SU-DHL-6 (cell line): Measurements from ENCODE around the gene SDK2.

Experiments used
- H2AFZ ChIP-seq: fragments of 200-600 bp; sonication (generic); 2 replicates; pipeline ENCODE4 v1.6.1; 2014; ENCODE audit warnings: low read depth, mild to moderate bottlenecking, moderate library complexity, mixed read lengths, antibody characterized with exemption, low read length; ENCODE audit not compliant: severe bottlenecking
- H3F3A ChIP-seq: fragments of 200-600 bp; shearing (Covaris generic); 2 replicates; pipeline ENCODE4 v1.6.0; 2016; ENCODE audit warnings: antibody characterized with exemption, mild to moderate bottlenecking; ENCODE audit not compliant: insufficient read depth
- H3K27ac ChIP-seq: fragments of 200-600 bp; sonication (generic); 2 replicates; pipeline ENCODE4 v1.5.1; 2016; ENCODE audit warnings: low read depth, mild to moderate bottlenecking, low read length, moderate library complexity, mixed read lengths
- H3K27me3 ChIP-seq: fragments of 200-600 bp; sonication (generic), shearing (Covaris generic); 2 replicates; pipeline ENCODE4 v1.6.0; 2014; ENCODE audit warnings: mild to moderate bottlenecking, low read length
- H3K36me3 ChIP-seq: fragments of 200-600 bp; sonication (generic); 2 replicates; pipeline ENCODE4 v1.6.1; 2014; ENCODE audit warnings: mild to moderate bottlenecking, low read length, mixed read lengths
- H3K4me2 ChIP-seq: fragments of 300-600, 200-600 bp; shearing (Covaris generic), sonication (generic); 2 replicates; pipeline ENCODE4 v1.6.0; 2014; ENCODE audit warnings: low read length, low read depth, mild to moderate bottlenecking; ENCODE audit not compliant: poor library complexity, severe bottlenecking
- H3K4me3 ChIP-seq: fragments of 200-600 bp; sonication (generic); 2 replicates; pipeline ENCODE4 v1.5.1; 2014; ENCODE audit warnings: antibody characterized with exemption, low read length, mild to moderate bottlenecking, mixed read lengths; ENCODE audit not compliant: insufficient read depth, poor library complexity, severe bottlenecking
- H3K79me2 ChIP-seq: fragments of 200-600 bp; sonication (generic); 2 replicates; pipeline ENCODE4 v1.6.1; 2014; ENCODE audit warnings: mild to moderate bottlenecking, low read length, moderate library complexity; ENCODE audit not compliant: insufficient read depth
- H3K9ac ChIP-seq: fragments of 200-600 bp; sonication (generic); 2 replicates; pipeline ENCODE4 v1.7.0; 2014; ENCODE audit warnings: mild to moderate bottlenecking, low read length
- H3K9me2 ChIP-seq: fragments of 200-600 bp; sonication (generic); replicated peaks from 2 replicates; pipeline ENCODE4 v1.6.1; 2014; ENCODE audit warnings: low read length; ENCODE audit not compliant: insufficient read depth
- H3K9me3 ChIP-seq: fragments of 200-600 bp; sonication (generic); 2 replicates; pipeline ENCODE4 v1.6.1; 2014; ENCODE audit warnings: low read length, mixed read lengths; ENCODE audit not compliant: insufficient read depth
- H4K20me1 ChIP-seq: fragments of 200-600 bp; sonication (generic); 2 replicates; pipeline ENCODE4 v1.6.1; 2014; ENCODE audit warnings: low read depth, mild to moderate bottlenecking, antibody characterized with exemption, low read length, moderate library complexity, mixed read lengths
- CTCF ChIP-seq: fragments of 200-600 bp; sonication (generic); IDR thresholded peaks from one replicate; pipeline ENCODE4 v1.5.1; 2017; ENCODE audit warnings: antibody characterized with exemption, mild to moderate bottlenecking, low read length, moderate library complexity; ENCODE audit not compliant: insufficient read depth, poor library complexity, severe bottlenecking
- EZH2phosphoT487 ChIP-seq: fragments of 200-600 bp; sonication (generic), shearing (Covaris generic); conservative IDR thresholded peaks from 2 replicates; pipeline ENCODE4 v1.6.1; 2018; ENCODE audit warnings: mild to moderate bottlenecking, antibody characterized with exemption, low read length, moderate library complexity, mixed read lengths

The SDK2 gene

GRCh38 chr17:73376152-73376551 lies 268.1 kb downstream of the SDK2 start:
- TF ChIP-seq EZH2phosphoT487 (no peak), CTCF (no peak)

DNA sequence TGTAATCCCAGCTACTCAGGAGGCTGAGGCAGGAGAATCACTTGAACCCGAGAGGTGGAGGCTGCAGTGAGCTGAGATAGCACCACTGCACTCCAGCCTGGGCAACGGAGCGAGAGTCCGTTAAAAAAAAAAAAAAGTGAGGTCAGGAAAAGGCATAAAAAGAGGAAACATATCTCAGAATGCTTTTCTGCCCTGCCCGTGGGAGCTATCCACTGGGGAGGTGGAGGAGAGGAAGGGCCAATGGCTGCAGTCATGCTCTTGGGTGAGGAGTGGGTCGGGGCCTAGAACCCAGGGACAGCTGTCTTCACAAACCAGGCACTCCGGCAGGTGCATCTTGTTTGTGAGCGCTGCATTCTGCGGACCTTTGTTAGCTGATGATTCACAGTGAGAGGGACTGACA lies 272.4 kb downstream of the SDK2 start:
- no peaks in the 10 kb centered on the region for H3K79me2 ChIP-seq
- H3K9ac ChIP-seq: no peak overlapping the region
- H3K4me2 ChIP-seq: no peak overlapping the region
- no peaks in the 10 kb centered on the region for H3F3A ChIP-seq
- H2AFZ ChIP-seq: no peak overlapping the region
- no peaks in the 10 kb centered on the region for H4K20me1 ChIP-seq
- no peaks in the 10 kb centered on the region for H3K27me3 ChIP-seq
- no peak for TF ChIP-seq EZH2phosphoT487
- no peak for TF ChIP-seq CTCF
- H3K36me3 ChIP-seq: no peaks in the 10 kb centered on the region
- H3K9me2 ChIP-seq: no peaks in the 10 kb centered on the region
- H3K9me3 ChIP-seq: no peaks in the 10 kb centered on the region
- H3K4me3 ChIP-seq: no peak overlapping the region
- H3K27ac ChIP-seq: no peak overlapping the region

More at GRCh38 chr17:73376152-73376551, 268.1 kb downstream of the SDK2 start:
- H3K9me3 ChIP-seq: no peaks in the 10 kb centered on the region
- H3K9ac ChIP-seq: no peak overlapping the region
- H3K9me2 ChIP-seq: no peaks in the 10 kb centered on the region
- H3K27me3 ChIP-seq: no peaks in the 10 kb centered on the region
- no peak overlapping the region for H3K27ac ChIP-seq
- no peaks in the 10 kb centered on the region for H3F3A ChIP-seq
- H2AFZ ChIP-seq: no peak overlapping the region
- H4K20me1 ChIP-seq: no peaks in the 10 kb centered on the region
- no peaks in the 10 kb centered on the region for H3K79me2 ChIP-seq
- H3K4me2 ChIP-seq: no peak overlapping the region
- H3K4me3 ChIP-seq: no peak overlapping the region
- no peaks in the 10 kb centered on the region for H3K36me3 ChIP-seq

GRCh38 chr17:73371285-73371684 lies 273.0 kb downstream of the SDK2 start:
- H4K20me1 ChIP-seq: no peaks in the 10 kb centered on the region
- H3K9me3 ChIP-seq: no peaks in the 10 kb centered on the region
- no peaks in the 10 kb centered on the region for H3K79me2 ChIP-seq
- no peak for TF ChIP-seq EZH2phosphoT487
- no peak for TF ChIP-seq CTCF
- H3K4me3 ChIP-seq: no peak overlapping the region
- H3K27me3 ChIP-seq: no peaks in the 10 kb centered on the region
- H3K4me2 ChIP-seq: no peak overlapping the region
- no peak overlapping the region for H2AFZ ChIP-seq
- no peak overlapping the region for H3K27ac ChIP-seq
- H3K9me2 ChIP-seq: no peaks in the 10 kb centered on the region
- no peaks in the 10 kb centered on the region for H3F3A ChIP-seq
- H3K36me3 ChIP-seq: no peaks in the 10 kb centered on the region
- no peak overlapping the region for H3K9ac ChIP-seq
